Neuronal stem cell (in vitro differentiated cells): ENCODE results near the gene ANKRD35.

Experiments used
- DNase-seq: peaks from one replicate; pipeline ENCODE4 v3.0.0-alpha.2; 2013; ENCODE audit warnings: low spot score
- H2AFZ ChIP-seq: one replicate; pipeline ENCODE4 v1.6.1; 2013; ENCODE audit warnings: mild to moderate bottlenecking, low read length, inconsistent platforms
- H2AK5ac ChIP-seq: 2 replicates; pipeline ENCODE4 v1.6.1; 2013; ENCODE audit warnings: low read depth, mild to moderate bottlenecking, inconsistent platforms, low read length, moderate library complexity, mixed read lengths
- H2BK120ac ChIP-seq: 2 replicates; pipeline ENCODE4 v1.6.1; 2013; ENCODE audit warnings: low read depth, mild to moderate bottlenecking, inconsistent platforms, low read length, moderate library complexity, mixed read lengths
- H2BK12ac ChIP-seq: one replicate; pipeline ENCODE4 v1.6.1; 2013; ENCODE audit warnings: low read length, inconsistent platforms
- H2BK15ac ChIP-seq: 2 replicates; pipeline ENCODE4 v1.6.1; 2013; ENCODE audit warnings: mild to moderate bottlenecking, low read length, inconsistent platforms, mixed read lengths
- H2BK5ac ChIP-seq: one replicate; pipeline ENCODE4 v1.6.1; 2013; ENCODE audit warnings: inconsistent platforms, mild to moderate bottlenecking, low read length, moderate library complexity
- H3K14ac ChIP-seq: one replicate; pipeline ENCODE4 v1.6.1; 2013; ENCODE audit warnings: low read length, inconsistent platforms
- H3K18ac ChIP-seq: 2 replicates; pipeline ENCODE4 v1.6.1; 2013; ENCODE audit warnings: low read length, inconsistent platforms
- H3K23ac ChIP-seq: 2 replicates; pipeline ENCODE4 v1.6.1; 2013; ENCODE audit warnings: low read depth, mild to moderate bottlenecking, mixed read lengths, low read length, inconsistent platforms; ENCODE audit not compliant: poor library complexity
- H3K27ac ChIP-seq: replicated peaks from 3 replicates; pipeline ENCODE4 v1.5.1; 2013; ENCODE audit warnings: low read length, inconsistent platforms
- H3K27me3 ChIP-seq, 3 experiments: 2 replicates each; pipeline ENCODE4 v1.6.1; 2013; ENCODE audit warnings: low read length in 3 of 3, mild to moderate bottlenecking in 2 of 3, inconsistent platforms in 1 of 3, low read depth in 1 of 3, mixed read lengths in 1 of 3, moderate library complexity in 1 of 3; ENCODE audit not compliant: control insufficient read depth in 3 of 3, insufficient read depth in 3 of 3
- H3K36me3 ChIP-seq, 2 donors: replicated peaks in 1 of 2; 2 replicates each; pipeline ENCODE4 v1.6.1; 2013; ENCODE audit warnings: low read length in 2 of 2; ENCODE audit not compliant: control insufficient read depth in 2 of 2, insufficient read depth in 2 of 2
- H3K4ac ChIP-seq: 2 replicates; pipeline ENCODE4 v1.6.1; 2013; ENCODE audit warnings: inconsistent platforms, mild to moderate bottlenecking, low read length, moderate library complexity
- H3K4me1 ChIP-seq, 2 donors: 1 replicate in 1 of 2; 2 replicates in 1 of 2; pipeline ENCODE4 v1.6.1; 2013; ENCODE audit warnings: low read length in 2 of 2, low read depth in 1 of 2; ENCODE audit not compliant: control insufficient read depth in 2 of 2, insufficient read depth in 1 of 2
- H3K4me2 ChIP-seq: one replicate; pipeline ENCODE4 v1.6.1; 2013; ENCODE audit warnings: mild to moderate bottlenecking, low read length, inconsistent platforms; ENCODE audit not compliant: insufficient read depth, poor library complexity, severe bottlenecking
- H3K4me3 ChIP-seq, 2 donors: 2 replicates each; pipeline ENCODE4 v1.5.1; 2013; ENCODE audit warnings: low read length in 2 of 2, mild to moderate bottlenecking in 2 of 2, inconsistent platforms in 1 of 2, moderate library complexity in 1 of 2
- H3K79me1 ChIP-seq: one replicate; pipeline ENCODE4 v1.6.1; 2013; ENCODE audit warnings: low read depth, mild to moderate bottlenecking, inconsistent platforms, low read length, moderate library complexity
- H3K9ac ChIP-seq: one replicate; pipeline ENCODE4 v1.6.1; 2013; ENCODE audit warnings: mild to moderate bottlenecking, low read depth, low read length, inconsistent platforms; ENCODE audit not compliant: poor library complexity
- H3K9me3 ChIP-seq, 2 donors: replicated peaks in 1 of 2; 2 replicates each; pipeline versions ENCODE3 to v1.6.1; 2013; ENCODE audit warnings: low read length in 2 of 2, mild to moderate bottlenecking in 2 of 2, inconsistent platforms in 1 of 2, low read depth in 1 of 2, mixed read lengths in 1 of 2, moderate library complexity in 1 of 2; ENCODE audit not compliant: control insufficient read depth in 2 of 2, insufficient read depth in 1 of 2
- H4K8ac ChIP-seq: one replicate; pipeline ENCODE4 v1.6.1; 2013; ENCODE audit warnings: low read depth, mild to moderate bottlenecking, inconsistent platforms, low read length, moderate library complexity
- H4K91ac ChIP-seq: one replicate; pipeline ENCODE4 v1.6.1; 2013; ENCODE audit warnings: low read length, low read depth, mild to moderate bottlenecking, inconsistent platforms; ENCODE audit not compliant: poor library complexity
- WGBS, 2 donors: extraction: QIAGEN DNeasy Blood & Tissue Kit; methylation state at CpG; one replicate each; pipeline ENCODE4 v1.1.7; 2013; ENCODE audit warnings: missing lambda C conversion rate in 2 of 2, mixed read lengths in 1 of 2; ENCODE audit not compliant: insufficient read length in 2 of 2, insufficient replicate concordance in 1 of 2; ENCODE audit errors: extremely low coverage in 2 of 2; 5-methylcytosine and 5-hydroxymethylcytosine counted together

Gene ANKRD35

DNA sequence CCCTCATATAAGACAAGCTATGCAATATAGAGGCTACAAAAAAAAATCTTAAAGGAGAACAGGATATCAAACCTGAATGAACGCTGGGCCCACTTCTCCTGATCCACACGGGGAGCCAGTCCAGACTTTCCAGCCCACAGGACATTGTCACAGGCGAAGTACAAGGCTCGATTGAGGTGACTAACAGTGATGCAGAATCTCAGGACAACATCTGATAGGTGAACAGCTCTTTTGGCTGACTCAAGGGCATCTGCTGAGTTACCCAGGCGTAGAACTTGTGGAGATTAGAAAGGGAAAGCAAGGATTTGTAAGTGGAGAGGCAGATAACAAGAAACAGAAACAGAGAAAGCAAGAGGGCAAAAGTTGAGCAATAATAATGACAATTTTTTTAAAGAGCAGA, 31.1 kb upstream of the ANKRD35 start:
- Histone ChIP-seq H2BK15ac (no peak overlapping the region), H2BK5ac (no peak overlapping the region), H3K4me2 (no peak overlapping the region), H3K4me1 (peaks cover 2 to 11% of the 10 kb centered on the region in 2 donors), H3K9me3 (no peaks in the 10 kb centered on the region), H3K36me3 (peaks cover 0 to 49% of the 10 kb centered on the region in 2 donors), H3K27me3 (no peaks in the 10 kb centered on the region), H3K79me1 (no peaks in the 10 kb centered on the region), H2AK5ac (no peak overlapping the region), H4K8ac (no peak overlapping the region), H3K27ac (no peak overlapping the region), H4K91ac (no peak overlapping the region), H3K14ac (no peak overlapping the region), H3K4me3 (no peak overlapping the region), H3K23ac (no peak overlapping the region), H2BK120ac (no peak overlapping the region), H3K18ac (no peak overlapping the region), H2BK12ac (no peak overlapping the region), H2AFZ (no peak overlapping the region), H3K4ac (no peak overlapping the region), H3K9ac (no peak overlapping the region)
- WGBS, 2 donors, result no CpG with 5 or more reads among the region's 5 CpGs
- DNase-seq, result no peak

DNA sequence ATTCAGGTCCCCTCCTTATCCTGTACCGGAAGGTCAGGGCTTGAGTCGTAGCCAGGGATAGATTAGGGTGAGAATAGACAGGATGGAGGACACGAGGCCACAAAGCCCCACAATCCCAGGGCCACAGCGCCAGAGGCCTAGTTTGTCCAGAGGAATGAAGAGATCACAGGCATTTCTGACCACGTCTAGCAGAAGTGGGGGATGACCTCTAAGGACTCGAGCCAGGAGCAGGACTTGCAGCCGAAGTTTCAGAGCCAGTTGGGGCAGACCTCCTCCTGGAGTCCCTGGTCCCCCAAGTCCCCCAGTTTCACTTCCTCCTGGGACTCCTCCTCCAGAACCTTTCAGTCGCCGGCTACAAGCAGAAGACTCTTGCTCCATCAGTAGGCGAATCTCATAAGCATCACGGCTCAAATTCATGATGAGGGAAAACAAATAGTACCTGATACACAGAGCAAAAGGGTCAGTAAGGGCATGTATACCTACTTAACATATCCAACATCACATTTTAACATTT, 26.5 kb upstream of the ANKRD35 start:
- no peaks in the 10 kb centered on the region for H3K9me3 ChIP-seq
- H3K36me3 ChIP-seq, result peaks cover 3 to 50% of the 10 kb centered on the region in 2 donors
- WGBS, 2 donors, result no CpG with 5 or more reads among the region's 11 CpGs
- H3K9ac ChIP-seq, result no peak overlapping the region
- no peak overlapping the region for H2BK5ac ChIP-seq
- H3K27me3 ChIP-seq, result no peaks in the 10 kb centered on the region
- no peak overlapping the region for H2BK120ac ChIP-seq
- no peak overlapping the region for H3K18ac ChIP-seq
- H2BK12ac ChIP-seq, result no peak overlapping the region
- no peak overlapping the region for H3K23ac ChIP-seq
- H3K14ac ChIP-seq, result no peak overlapping the region
- H3K4ac ChIP-seq, result no peak overlapping the region
- no peak overlapping the region for H3K27ac ChIP-seq
- H4K91ac ChIP-seq, result no peak overlapping the region
- H3K4me2 ChIP-seq, result no peak overlapping the region
- no peak overlapping the region for H2BK15ac ChIP-seq
- DNase-seq, result no peak
- H3K4me1 ChIP-seq, result peaks cover 0 to 4% of the 10 kb centered on the region in 2 donors
- H4K8ac ChIP-seq, result no peak overlapping the region
- no peak overlapping the region for H3K4me3 ChIP-seq
- no peaks in the 10 kb centered on the region for H3K79me1 ChIP-seq
- no peak overlapping the region for H2AK5ac ChIP-seq
- H2AFZ ChIP-seq, result no peak overlapping the region

DNA sequence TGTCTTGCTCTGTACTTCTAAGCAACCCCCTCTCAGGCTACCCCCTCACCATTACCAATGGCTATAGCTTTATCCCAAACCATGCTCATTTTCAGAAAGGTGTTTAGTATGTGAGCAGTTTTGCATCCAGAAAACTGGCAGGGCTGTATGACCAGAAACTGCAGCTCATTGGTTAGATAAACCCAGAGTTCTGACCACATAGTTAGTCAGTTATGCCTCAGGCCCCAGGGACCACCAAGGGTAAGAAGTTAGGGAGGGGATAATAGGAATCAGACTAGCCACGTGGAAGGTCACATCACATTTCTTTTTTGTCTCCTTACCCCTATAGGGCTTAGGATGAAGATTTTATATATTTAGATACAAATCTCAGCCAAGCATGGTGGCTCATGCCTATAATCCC, 23.0 kb upstream of the ANKRD35 start:
- Histone ChIP-seq H3K9me3 (peaks cover 0 to 2% of the 10 kb centered on the region in 2 donors), H3K9ac (no peak overlapping the region), H2AFZ (no peak overlapping the region), H3K27ac (no peak overlapping the region), H2BK5ac (no peak overlapping the region), H2BK15ac (no peak overlapping the region), H2BK12ac (no peak overlapping the region), H3K4me1 (peaks cover 0 to 5% of the 10 kb centered on the region in 2 donors), H4K91ac (no peak overlapping the region), H3K27me3 (no peaks in the 10 kb centered on the region), H3K4me3 (no peak overlapping the region), H3K36me3 (peaks cover 3 to 26% of the 10 kb centered on the region in 2 donors), H2BK120ac (no peak overlapping the region), H2AK5ac (no peak overlapping the region), H3K4me2 (no peak overlapping the region), H3K79me1 (no peaks in the 10 kb centered on the region), H3K4ac (no peak overlapping the region), H3K14ac (no peak overlapping the region), H3K18ac (no peak overlapping the region), H3K23ac (no peak overlapping the region), H4K8ac (no peak overlapping the region)
- no peak for DNase-seq
- WGBS, 2 donors, result no CpG with 5 or more reads among the region's 1 CpG

GRCh38 chr1:145906954-145907753, 21.5 kb upstream of the ANKRD35 start:
- Histone ChIP-seq H2BK120ac (no peak overlapping the region), H3K27ac (no peak overlapping the region), H3K14ac (no peak overlapping the region), H2AFZ (no peak overlapping the region), H3K4me3 (no peak overlapping the region), H2BK12ac (no peak overlapping the region), H4K8ac (no peak overlapping the region), H3K27me3 (peaks cover 0 to 5% (median 0%) of the 10 kb centered on the region in 3 experiments), H3K9me3 (peaks cover 0 to 2% of the 10 kb centered on the region in 2 donors), H3K18ac (peak overlapping the region; percentile 18), H3K23ac (peak overlapping the region; percentile 58), H2BK15ac (no peak overlapping the region), H3K4ac (no peak overlapping the region), H4K91ac (no peak overlapping the region), H3K4me1 (peaks cover 0 to 5% of the 10 kb centered on the region in 2 donors), H2AK5ac (no peak overlapping the region), H2BK5ac (peak overlapping the region; percentile 17), H3K79me1 (no peaks in the 10 kb centered on the region), H3K9ac (no peak overlapping the region), H3K36me3 (peaks cover 3 to 15% of the 10 kb centered on the region in 2 donors), H3K4me2 (no peak overlapping the region)
- DNase-seq, result no peak
- no CpG with 5 or more reads among the region's 10 CpGs for WGBS, 2 donors
